IPS-NIHi7 (cell line): Measurements from ENCODE around the gene MYCL.
"Not testable (repeated sequence)": the region's sequence is repeated elsewhere in the genome, so short reads cannot be mapped to it uniquely, and the experiment has no call there.

Experiments used
- DNase-seq: peaks from one replicate; pipeline ENCODE4 v3.0.0; 2012; ENCODE audit warnings: mixed read lengths; ENCODE audit errors: extremely low spot score

The MYCL gene

DNA sequence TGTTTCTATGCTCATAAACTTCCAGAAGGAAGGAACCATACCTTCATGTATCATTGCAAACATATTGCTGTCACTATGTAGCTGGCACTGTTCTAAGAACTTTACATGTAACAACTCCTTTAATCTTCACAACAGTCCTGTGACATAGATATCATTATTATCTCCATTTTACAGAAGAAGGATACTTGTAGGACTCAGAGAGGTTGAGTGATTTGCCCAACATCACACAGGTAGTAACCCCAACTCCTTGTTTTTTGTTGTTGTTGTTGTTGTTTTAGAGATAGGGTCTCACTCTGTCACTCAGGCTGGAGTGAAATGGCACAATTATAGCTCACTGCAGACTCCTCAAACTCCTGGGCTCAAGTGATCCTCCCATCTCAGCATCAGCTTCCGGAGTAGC is 10.8 kb downstream of the MYCL start:
- DNase-seq, result no peak

GRCh38 chr1:39890273-39890672 is 11.4 kb downstream of the MYCL start:
- DNase-seq, result no peak

DNA sequence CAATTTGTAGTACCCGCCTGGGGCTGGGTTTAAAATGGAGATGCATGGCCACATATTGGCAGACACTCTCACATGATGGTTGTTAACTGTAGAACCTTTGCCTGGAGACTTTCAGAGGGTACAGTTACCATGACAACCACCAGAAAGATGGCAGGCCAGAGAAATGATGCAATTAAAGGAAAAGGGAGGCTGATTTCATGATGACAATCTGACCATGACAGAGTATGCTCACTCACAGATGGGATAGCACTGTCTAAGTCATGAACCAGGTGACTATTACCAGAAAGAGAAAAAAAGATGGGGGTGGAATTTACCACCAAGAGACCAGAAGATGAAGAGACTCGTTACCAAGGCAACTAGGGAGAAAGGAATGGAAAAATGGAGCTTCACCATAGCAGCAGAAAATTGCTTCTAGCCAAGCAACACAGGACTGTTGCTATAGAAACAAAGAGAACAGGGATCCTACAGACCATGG is 14.9 kb downstream of the MYCL start:
- DNase-seq, result no peak

DNA sequence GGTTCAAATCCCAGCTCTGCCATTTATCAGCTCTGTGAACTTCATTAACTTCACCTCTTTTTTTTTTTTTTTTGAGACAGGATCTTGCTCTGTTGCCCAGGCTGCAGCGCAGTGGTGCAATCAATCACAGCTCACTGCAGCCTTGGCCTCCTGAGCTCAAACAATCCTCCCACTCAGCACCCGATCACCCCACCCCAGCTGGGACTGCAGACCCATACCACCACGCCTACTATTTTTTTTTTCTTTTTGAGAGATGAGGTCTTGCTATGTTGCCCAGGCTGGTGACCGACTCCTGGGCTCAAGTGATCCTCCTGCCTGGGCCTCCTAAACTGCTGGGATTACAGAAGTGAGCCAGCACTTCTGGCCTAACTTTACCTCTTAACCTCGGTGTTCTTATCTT is 16.2 kb downstream of the MYCL start:
- DNase-seq, result no peak

DNA sequence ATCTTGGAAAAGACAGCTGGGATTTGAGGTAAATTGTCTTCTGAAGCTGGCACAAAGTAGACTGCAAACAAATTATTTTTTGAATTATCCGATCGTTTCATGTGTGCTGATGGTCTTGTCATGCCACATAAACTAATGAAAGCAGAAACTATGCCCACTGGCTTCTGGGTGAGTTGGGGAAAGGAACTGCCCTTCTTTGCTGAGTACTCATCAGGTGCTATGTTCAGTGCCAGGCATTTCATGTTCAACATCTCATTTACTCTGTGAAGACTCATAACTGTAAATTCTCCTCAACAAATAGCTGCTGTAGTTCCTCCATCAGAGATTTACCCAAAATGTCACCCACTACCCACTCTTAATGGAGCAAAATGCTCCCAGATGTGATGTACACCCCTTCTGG is 19.6 kb downstream of the MYCL start:
- DNase-seq, result no peak

GRCh38 chr1:39877980-39878956 is 23.4 kb downstream of the MYCL start:
- peak; percentile 30 for DNase-seq

GRCh38 chr1:39877231-39877778 is 24.4 kb downstream of the MYCL start:
- no peak for DNase-seq

- DNase-seq, result no peak
Measured at GRCh38 chr1:39876144-39876543, 25.6 kb downstream of the MYCL start.

DNA sequence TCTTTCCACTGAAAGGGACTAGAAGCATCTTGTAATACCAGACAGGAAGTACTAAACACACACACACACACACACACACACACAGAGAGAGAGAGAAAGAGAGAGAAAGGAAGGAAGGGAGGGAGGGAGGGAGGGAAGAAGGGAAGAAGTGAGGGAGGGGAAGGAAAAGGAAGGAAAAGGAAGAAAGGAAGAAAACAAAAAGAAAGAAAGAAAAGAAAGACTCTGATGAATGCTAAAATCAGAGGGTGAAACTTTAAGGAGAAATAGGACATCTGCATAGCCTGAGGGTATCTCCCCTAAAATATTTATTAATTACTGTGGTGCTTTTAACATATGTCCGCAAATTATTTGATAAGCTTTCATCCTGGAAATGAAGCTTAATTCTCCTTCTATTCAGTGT is 29.0 kb downstream of the MYCL start:
- no peak for DNase-seq

- no peak for DNase-seq
Measured at GRCh38 chr1:39871796-39872195, 29.9 kb downstream of the MYCL start.

- DNase-seq, result not testable (repeated sequence)
Measured at GRCh38 chr1:39871043-39871442, 30.7 kb downstream of the MYCL start.

DNA sequence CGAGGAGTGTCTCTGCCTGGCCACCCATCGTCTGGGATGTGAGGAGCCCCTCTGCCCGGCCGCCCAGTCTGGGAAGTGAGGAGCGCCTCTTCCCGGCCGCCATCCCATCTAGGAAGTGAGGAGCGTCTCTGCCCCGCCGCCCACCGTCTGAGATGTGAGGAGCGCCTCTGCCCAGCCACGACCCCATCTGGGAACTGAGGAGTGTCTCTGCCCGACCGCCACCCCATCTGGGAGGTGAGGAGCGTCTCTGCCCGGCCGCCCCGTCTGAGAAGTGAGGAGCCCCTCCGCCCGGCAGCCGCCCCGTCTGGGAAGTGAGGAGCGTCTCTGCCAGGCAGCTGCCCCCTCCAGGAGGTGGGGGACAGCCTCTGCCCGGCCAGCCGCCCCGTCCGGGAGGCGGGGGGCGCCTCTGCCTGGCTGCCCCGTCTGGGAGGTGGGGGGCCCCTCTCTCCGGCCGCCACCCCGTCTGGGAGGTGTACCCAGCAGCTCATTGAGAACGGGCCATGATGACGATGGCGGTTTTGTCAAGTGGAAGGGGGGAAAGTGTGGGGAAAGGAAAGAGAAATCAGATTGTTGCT is 32.1 kb downstream of the MYCL start:
- DNase-seq, result not testable (repeated sequence)

GRCh38 chr1:39866767-39867166 is 35.0 kb downstream of the MYCL start:
- no peak for DNase-seq

- DNase-seq, result no peak
Measured at GRCh38 chr1:39865762-39866161, 36.0 kb downstream of the MYCL start.

DNA sequence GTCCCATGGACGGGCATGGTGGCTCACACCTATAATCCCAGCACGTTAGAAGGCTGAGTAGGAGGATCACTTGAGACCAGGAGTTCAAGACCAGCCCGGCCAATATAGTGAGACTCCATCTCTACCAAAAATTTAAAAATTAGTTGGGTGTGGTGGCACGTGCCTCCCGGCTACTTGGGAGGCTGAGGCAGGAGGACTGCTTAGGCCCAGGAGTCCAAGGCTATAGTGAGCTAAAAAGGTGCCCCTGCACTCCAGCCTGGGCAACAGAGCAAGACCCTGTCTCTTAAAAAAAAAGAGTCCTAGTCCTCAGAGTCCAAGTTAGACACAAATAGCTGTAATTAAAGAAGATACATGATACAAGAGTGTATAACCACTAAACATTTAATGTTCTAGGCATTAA is 38.5 kb downstream of the MYCL start:
- no peak for DNase-seq

DNA sequence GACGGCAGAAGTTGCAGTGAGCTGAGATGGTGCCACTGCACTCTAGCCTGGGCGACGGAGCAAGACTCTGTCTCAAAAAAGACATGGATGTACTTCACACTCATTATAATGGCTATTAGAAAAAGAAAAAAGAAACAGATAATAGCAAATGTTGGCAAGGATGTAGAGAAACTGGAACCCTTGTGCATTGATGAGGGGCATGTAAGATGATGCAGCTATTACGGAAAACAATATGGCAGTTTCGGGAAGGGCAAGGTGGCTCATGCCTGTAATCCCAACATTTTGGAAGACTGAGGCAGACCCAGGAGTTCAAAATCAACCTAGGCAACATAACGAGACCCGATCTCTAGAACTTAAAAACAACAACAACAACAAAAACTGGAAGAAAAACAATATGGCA is 40.7 kb downstream of the MYCL start:
- no peak for DNase-seq

DNA sequence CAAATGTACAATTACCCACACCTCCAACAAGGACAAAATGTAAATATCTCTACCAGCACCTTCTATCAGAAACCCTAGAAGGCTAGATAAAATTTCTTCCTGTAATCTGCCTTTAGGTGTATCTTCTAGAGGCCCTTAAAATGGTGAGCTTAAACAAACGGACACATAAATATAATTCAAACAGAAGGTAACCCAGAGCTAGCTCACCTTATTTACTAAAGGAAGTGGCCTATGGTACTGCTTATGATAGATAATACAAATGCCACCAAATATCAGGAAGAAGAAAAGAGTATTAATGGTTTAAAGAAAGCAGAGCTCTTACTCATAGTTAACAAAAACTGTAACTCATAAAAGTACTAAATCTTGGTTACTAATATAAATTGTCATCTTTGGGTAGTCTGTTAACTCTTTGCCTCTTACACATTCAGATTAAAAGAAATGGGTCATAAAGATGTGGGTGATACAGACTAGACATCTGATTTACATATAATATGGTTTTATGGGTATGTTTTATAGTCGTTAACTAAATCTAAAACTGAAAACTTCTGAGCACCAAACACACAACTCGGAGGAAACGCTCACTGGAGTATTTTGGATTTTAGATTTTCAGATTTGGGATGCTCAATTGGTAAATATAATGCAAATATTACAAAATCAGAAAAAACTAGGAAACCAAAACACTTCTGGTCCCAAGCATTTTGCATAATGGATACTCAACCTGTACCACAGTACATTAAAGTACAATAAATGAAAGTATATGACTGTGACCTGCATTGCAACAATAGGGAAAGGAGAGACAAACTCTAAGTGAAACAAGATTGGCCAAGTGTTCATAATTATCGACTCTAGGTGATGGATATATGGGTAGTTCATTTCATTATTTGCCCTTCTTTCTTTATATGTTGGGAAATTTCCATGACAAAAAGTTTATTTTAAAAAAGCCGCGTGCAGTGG is 41.6 kb downstream of the MYCL start:
- DNase-seq, result no peak

DNA sequence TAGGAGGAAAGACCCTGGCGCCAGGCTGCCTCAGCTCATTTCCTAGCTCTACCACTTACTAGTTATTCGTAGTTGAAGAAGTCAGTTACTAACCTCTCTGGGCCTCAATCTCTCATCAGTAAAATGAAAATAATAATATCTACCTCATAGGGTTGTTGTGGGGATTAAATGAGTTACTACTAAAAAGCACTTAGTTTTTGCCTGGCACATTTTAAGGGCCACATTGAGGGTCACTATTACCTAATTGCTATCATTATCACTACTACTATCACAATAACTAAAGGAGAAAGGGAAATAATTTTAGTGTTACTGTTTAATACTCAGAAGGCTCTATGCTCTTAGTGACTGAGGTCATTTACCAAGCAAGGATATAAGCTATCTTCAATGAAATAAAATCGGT is 43.4 kb downstream of the MYCL start:
- DNase-seq, result no peak

GRCh38 chr1:39857126-39857878 is 44.4 kb downstream of the MYCL start:
- no peak for DNase-seq

DNA sequence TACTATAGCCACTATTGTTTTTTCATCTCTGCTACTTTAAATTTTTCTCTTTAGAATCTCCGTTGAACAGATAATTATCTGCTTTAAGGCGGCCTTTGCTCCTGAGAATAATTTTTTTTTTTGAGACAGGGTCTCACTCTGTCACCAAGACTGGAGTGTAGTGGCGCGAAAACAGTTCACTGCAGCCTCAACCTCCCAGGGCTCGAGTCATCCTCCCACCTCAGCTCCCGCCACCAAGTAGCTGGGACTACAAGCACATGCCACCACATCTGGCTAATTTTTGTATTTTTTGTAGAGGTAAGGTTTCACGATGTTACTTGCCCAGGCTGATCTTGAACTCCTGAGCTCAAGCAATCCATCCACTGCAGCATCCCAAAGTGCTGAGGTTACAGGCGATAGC is 47.0 kb downstream of the MYCL start:
- no peak for DNase-seq

DNA sequence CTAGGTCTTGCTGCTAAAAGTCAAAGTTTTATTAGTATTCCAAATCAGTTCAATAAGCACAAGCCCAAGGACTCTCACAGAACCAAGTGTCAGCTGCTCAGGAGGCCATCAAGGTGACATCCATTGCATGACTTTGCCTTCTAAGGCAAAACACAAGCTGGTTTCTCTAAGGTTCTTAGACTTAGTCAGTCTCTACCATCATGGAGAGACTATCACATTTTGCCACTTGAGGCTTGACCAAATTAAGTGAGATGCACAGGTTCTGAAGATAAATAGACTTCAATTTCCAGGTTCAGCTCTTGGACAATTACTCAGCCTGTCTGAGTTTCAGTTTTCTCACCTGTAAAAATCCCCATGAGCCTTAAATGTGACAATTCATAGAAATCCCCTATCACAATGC is 47.4 kb downstream of the MYCL start:
- DNase-seq, result no peak
